ENCODE data around the gene EPM2A.

The EPM2A gene

GRCh38 chr6:145673504-145673903 lies 61.8 kb downstream of the EPM2A start:
- no peak overlapping the region for H3K27ac ChIP-seq (ENCODE audit: low read depth, low read length)
- H3K9me2 ChIP-seq (replicated peaks; ENCODE audit: insufficient read depth, low read length): no peaks in the 10 kb centered on the region
- H3K36me3 ChIP-seq (ENCODE audit: low read length): no peaks in the 10 kb centered on the region
- H3F3A ChIP-seq (ENCODE audit: insufficient read depth): no peaks in the 10 kb centered on the region
- H3K9ac ChIP-seq (ENCODE audit: low read length): no peak overlapping the region
- H3K4me2 ChIP-seq (ENCODE audit: low read depth, low read length, poor library complexity, severe bottlenecking): no peak overlapping the region
- no peaks in the 10 kb centered on the region for H3K27me3 ChIP-seq (ENCODE audit: low read length)
- TF ChIP-seq EZH2phosphoT487 (conservative IDR thresholded peaks at IDR 0.05; ENCODE audit: low read length) (no peak), CTCF (IDR thresholded peaks at IDR 0.05; ENCODE audit: insufficient read depth, low read length, poor library complexity, severe bottlenecking) (no peak)
- no peak overlapping the region for H3K4me3 ChIP-seq (ENCODE audit: insufficient read depth, low read length, poor library complexity, severe bottlenecking)
- H4K20me1 ChIP-seq (ENCODE audit: low read depth, low read length): no peaks in the 10 kb centered on the region
- no peak overlapping the region for H2AFZ ChIP-seq (ENCODE audit: low read depth, low read length, severe bottlenecking)
- H3K79me2 ChIP-seq (ENCODE audit: insufficient read depth, low read length): no peaks in the 10 kb centered on the region
- no peaks in the 10 kb centered on the region for H3K9me3 ChIP-seq (ENCODE audit: insufficient read depth, low read length)

- Histone ChIP-seq H3F3A (ENCODE audit: insufficient read depth) (no peaks in the 10 kb centered on the region), H3K9me2 (replicated peaks; ENCODE audit: insufficient read depth, low read length) (no peaks in the 10 kb centered on the region), H3K4me2 (ENCODE audit: low read depth, low read length, poor library complexity, severe bottlenecking) (no peak overlapping the region), H3K27me3 (ENCODE audit: low read length) (no peaks in the 10 kb centered on the region), H3K27ac (ENCODE audit: low read depth, low read length) (no peak overlapping the region), H3K36me3 (ENCODE audit: low read length) (no peaks in the 10 kb centered on the region), H2AFZ (ENCODE audit: low read depth, low read length, severe bottlenecking) (no peak overlapping the region), H3K4me3 (ENCODE audit: insufficient read depth, low read length, poor library complexity, severe bottlenecking) (no peak overlapping the region), H3K9me3 (ENCODE audit: insufficient read depth, low read length) (no peaks in the 10 kb centered on the region), H3K9ac (ENCODE audit: low read length) (no peak overlapping the region), H4K20me1 (ENCODE audit: low read depth, low read length) (no peaks in the 10 kb centered on the region), H3K79me2 (ENCODE audit: insufficient read depth, low read length) (no peaks in the 10 kb centered on the region)
- TF ChIP-seq CTCF (IDR thresholded peaks at IDR 0.05; ENCODE audit: insufficient read depth, low read length, poor library complexity, severe bottlenecking) (no peak), EZH2phosphoT487 (conservative IDR thresholded peaks at IDR 0.05; ENCODE audit: low read length) (no peak)
Observed at GRCh38 chr6:145670311-145670710, 65.0 kb downstream of the EPM2A start.

- Histone ChIP-seq H3K36me3 (ENCODE audit: low read length) (no peaks in the 10 kb centered on the region), H3K79me2 (ENCODE audit: insufficient read depth, low read length) (no peaks in the 10 kb centered on the region), H2AFZ (ENCODE audit: low read depth, low read length, severe bottlenecking) (no peak overlapping the region), H3F3A (ENCODE audit: insufficient read depth) (no peaks in the 10 kb centered on the region), H3K4me3 (ENCODE audit: insufficient read depth, low read length, poor library complexity, severe bottlenecking) (no peak overlapping the region), H4K20me1 (ENCODE audit: low read depth, low read length) (no peaks in the 10 kb centered on the region), H3K27me3 (ENCODE audit: low read length) (no peaks in the 10 kb centered on the region), H3K9me2 (replicated peaks; ENCODE audit: insufficient read depth, low read length) (no peaks in the 10 kb centered on the region), H3K4me2 (ENCODE audit: low read depth, low read length, poor library complexity, severe bottlenecking) (no peak overlapping the region), H3K27ac (ENCODE audit: low read depth, low read length) (no peak overlapping the region), H3K9me3 (ENCODE audit: insufficient read depth, low read length) (no peaks in the 10 kb centered on the region), H3K9ac (ENCODE audit: low read length) (no peak overlapping the region)
- TF ChIP-seq CTCF (IDR thresholded peaks at IDR 0.05; ENCODE audit: insufficient read depth, low read length, poor library complexity, severe bottlenecking) (no peak), EZH2phosphoT487 (conservative IDR thresholded peaks at IDR 0.05; ENCODE audit: low read length) (no peak)
Observed at GRCh38 chr6:145669627-145670034, 65.7 kb downstream of the EPM2A start.
